CD4-positive, CD25-positive, alpha-beta regulatory T cell (primary cell): ENCODE measurements around the gene OR9Q1. TPM values are rescaled to one million over a fixed set of nuclear protein-coding genes. Genes with fewer than 3 reads are reported as not detected.

Experiments used
- ATAC-seq, 2 donors: fragments of 150-1000 bp; cut with Tn5 transposase; one replicate each; pipeline ENCODE4 v1.10.0; 2021; ENCODE audit warnings: low read depth in 2 of 2, moderate number of reproducible peaks in 2 of 2, moderate library complexity in 1 of 2
- DNase-seq, 3 donors: peaks; one replicate each; pipeline versions ENCODE4 v3.0.0 to v3.0.0-alpha.2; 2012 to 2022; ENCODE audit warnings: mixed read lengths in 1 of 3
- H3K27ac ChIP-seq: one replicate; pipeline ENCODE4 v1.7.0; 2013; ENCODE audit warnings: mild to moderate bottlenecking, low read length; ENCODE audit not compliant: insufficient read depth, poor library complexity, severe bottlenecking
- H3K27me3 ChIP-seq: one replicate; pipeline ENCODE4 v1.7.0; 2013; ENCODE audit warnings: low read length; ENCODE audit not compliant: control insufficient read depth, insufficient read depth
- H3K36me3 ChIP-seq: one replicate; pipeline ENCODE4 v1.7.0; 2013; ENCODE audit warnings: mild to moderate bottlenecking, low read length, moderate library complexity; ENCODE audit not compliant: control insufficient read depth, insufficient read depth
- H3K4me1 ChIP-seq: 2 replicates; pipeline ENCODE4 v1.7.0; 2013; ENCODE audit warnings: mild to moderate bottlenecking, low read length; ENCODE audit not compliant: insufficient read depth, control insufficient read depth, poor library complexity, severe bottlenecking
- H3K4me3 ChIP-seq: one replicate; pipeline ENCODE4 v1.7.0; 2013; ENCODE audit warnings: low read depth, mild to moderate bottlenecking, low read length, moderate library complexity
- H3K9me3 ChIP-seq, 2 experiments: 1 replicate in 1 of 2; 2 replicates in 1 of 2; pipeline ENCODE4 v1.7.0; 2013; ENCODE audit warnings: low read length in 2 of 2, mild to moderate bottlenecking in 1 of 2, moderate library complexity in 1 of 2; ENCODE audit not compliant: control insufficient read depth in 2 of 2
- H3K27ac Mint-ChIP-seq, 3 donors: one replicate each; pipeline ENCODE4 v1.8.0; 2020 to 2022; ENCODE audit warnings: mild to moderate bottlenecking in 3 of 3, mixed read lengths in 3 of 3, moderate library complexity in 2 of 3
- H3K27me3 Mint-ChIP-seq: one replicate; pipeline ENCODE4 v1.8.0; 2022; ENCODE audit warnings: mild to moderate bottlenecking, mixed read lengths
- H3K36me3 Mint-ChIP-seq: one replicate; pipeline ENCODE4 v1.8.0; 2020; ENCODE audit warnings: mixed read lengths
- H3K4me1 Mint-ChIP-seq, 4 donors: one replicate each; pipeline ENCODE4 v1.8.0; 2020 to 2022; ENCODE audit warnings: mixed read lengths in 4 of 4, mild to moderate bottlenecking in 1 of 4
- H3K4me3 Mint-ChIP-seq, 4 donors: one replicate each; pipeline ENCODE4 v1.8.0; 2020 to 2022; ENCODE audit warnings: mild to moderate bottlenecking in 4 of 4, mixed read lengths in 4 of 4, moderate library complexity in 3 of 4
- H3K9me3 Mint-ChIP-seq, 7 donors: one replicate each; pipeline ENCODE4 v1.8.0; 2020 to 2022; ENCODE audit warnings: mixed read lengths in 7 of 7, mild to moderate bottlenecking in 3 of 7, moderate library complexity in 2 of 7
- polyA plus RNA-seq, 4 donors: library from polyadenylated mRNA; unstranded; fragments of 300-500 nt; fragmentation: Illumina TruSeq; gene quantifications; one replicate each; pipeline ENCODE4 v1.2.3, GENCODE V29; 2021
- total RNA-seq: library from RNA; stranded (reverse); gene quantifications from one replicate; pipeline ENCODE4 v1.2.3, GENCODE V29; 2022

OR9Q1 gene, protein sequence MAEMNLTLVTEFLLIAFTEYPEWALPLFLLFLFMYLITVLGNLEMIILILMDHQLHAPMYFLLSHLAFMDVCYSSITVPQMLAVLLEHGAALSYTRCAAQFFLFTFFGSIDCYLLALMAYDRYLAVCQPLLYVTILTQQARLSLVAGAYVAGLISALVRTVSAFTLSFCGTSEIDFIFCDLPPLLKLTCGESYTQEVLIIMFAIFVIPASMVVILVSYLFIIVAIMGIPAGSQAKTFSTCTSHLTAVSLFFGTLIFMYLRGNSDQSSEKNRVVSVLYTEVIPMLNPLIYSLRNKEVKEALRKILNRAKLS
- total RNA-seq (not detected), polyA plus RNA-seq (not detected)

DNA sequence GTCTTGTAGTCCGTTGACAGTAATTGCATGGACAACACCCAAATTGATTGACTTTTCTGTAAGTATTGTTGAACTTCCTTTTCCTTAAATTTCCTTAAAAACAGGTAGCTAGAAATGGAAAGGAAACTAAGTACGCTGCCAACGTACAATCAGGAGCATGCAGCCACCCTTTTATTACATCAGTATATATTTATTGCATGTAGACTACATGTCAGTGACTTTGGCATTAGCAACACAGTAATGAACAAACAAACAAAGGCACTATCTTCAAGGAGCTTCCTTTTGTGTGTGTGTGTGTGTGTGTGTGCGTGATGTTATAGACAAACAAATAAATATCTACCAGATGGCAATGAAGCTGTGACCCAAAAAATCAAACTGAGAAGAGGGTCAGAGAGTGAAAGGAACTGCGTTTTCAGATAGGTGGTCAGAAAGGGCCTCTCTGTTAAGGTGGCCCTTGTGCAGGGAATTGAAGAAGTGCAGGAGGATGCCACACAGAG is at the start of gene OR9Q1:
Gene OR9Q1, plus strand, starts transcription at position 447 of the 497 bp plus-strand sequence. CDS start 155,564 bp downstream, outside the sequence.
- Mint-ChIP-seq H3K4me3 (no peak within 1 kb of the TSS), H3K27ac (no peak within 1 kb of the TSS)

DNA sequence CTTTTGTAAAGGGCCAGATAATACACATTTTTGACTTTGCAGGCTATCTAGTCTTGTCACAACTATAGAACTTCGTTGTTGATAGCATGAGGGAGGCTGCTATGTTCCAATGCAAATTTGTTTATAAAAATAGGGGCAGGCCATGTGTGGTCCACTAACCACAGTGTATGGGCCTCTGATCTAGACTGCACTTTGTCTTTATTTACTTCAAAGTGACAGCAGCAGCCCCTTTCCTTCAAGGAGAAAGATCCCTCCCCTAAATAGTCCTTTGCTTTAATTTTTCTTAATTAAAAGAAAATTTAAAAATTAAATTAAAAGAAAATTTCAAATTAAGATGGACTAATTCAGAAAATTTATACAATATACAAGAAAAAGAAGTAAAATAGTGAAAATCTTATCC is 49.5 kb upstream of the OR9Q1 start:
- no peaks in the 10 kb centered on the region for H3K4me1 ChIP-seq
- Mint-ChIP-seq H3K4me1 (no peaks in the 10 kb centered on the region), H3K9me3 (no peaks in the 10 kb centered on the region), H3K4me3 (no peak overlapping the region), H3K27me3 (peaks cover 11% of the 10 kb centered on the region), H3K36me3 (no peaks in the 10 kb centered on the region), H3K27ac (no peak overlapping the region)
- ATAC-seq, result no peak
- H3K9me3 ChIP-seq, result peaks cover 0 to 4% of the 10 kb centered on the region in 2 experiments
- H3K27me3 ChIP-seq, result peaks cover 2% of the 10 kb centered on the region
- H3K4me3 ChIP-seq, result no peak overlapping the region
- H3K36me3 ChIP-seq, result no peaks in the 10 kb centered on the region
- DNase-seq, result no peak
- no peak overlapping the region for H3K27ac ChIP-seq

More for the DNA sequence above, at the start of gene OR9Q1:
- no peaks in the 10 kb centered on the region for H3K9me3 Mint-ChIP-seq
- Histone ChIP-seq H3K4me3 (no peak within 1 kb of the TSS), H3K9me3 (no peaks in the 10 kb centered on the region), H3K4me1 (no peaks in the 10 kb centered on the region), H3K27ac (no peak within 1 kb of the TSS), H3K27me3 (no peaks in the 10 kb centered on the region), H3K36me3 (no peaks in the 10 kb centered on the region)
- no peaks in the 10 kb centered on the region for H3K4me1 Mint-ChIP-seq
- H3K27me3 Mint-ChIP-seq, result no peaks in the 10 kb centered on the region
- H3K36me3 Mint-ChIP-seq, result no peaks in the 10 kb centered on the region
- ATAC-seq (no peak), DNase-seq (no peak)

DNA sequence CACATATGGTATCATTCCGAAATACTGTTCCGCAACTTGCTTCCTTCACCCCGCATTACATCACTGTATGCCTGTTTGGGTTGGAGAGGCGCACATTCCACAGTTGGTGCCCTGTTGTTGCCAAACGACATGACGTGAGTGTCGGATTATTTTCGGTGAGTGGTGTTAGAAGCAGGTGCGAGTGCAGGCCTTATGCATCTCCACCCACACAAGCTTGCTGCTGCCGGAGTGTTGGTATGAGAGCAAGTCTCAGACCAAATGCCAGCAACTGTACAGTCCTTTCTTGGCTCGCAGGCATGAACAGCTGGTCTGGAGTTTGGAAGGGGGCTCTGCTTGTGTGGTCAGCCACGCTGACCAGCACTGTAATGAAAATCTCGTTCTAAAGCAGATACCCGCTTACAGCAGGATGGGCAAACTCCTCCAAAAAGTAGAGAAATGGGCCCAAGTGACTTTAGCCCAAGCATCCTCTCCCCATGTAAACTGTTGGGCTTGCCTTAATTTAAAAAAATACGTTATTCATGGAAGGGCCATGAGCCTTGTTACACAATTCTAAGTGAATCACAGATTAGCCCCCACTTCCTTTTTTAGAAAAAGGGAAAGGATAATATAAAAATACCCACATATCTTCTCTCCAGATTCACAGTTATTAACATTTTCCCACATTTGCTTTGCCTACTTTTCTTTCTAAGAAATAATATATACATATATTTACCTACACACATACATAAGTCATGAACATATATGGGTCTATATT is 48.7 kb upstream of the OR9Q1 start:
- H3K4me1 Mint-ChIP-seq, result no peaks in the 10 kb centered on the region
- H3K27me3 Mint-ChIP-seq, result peaks cover 12% of the 10 kb centered on the region
- Histone ChIP-seq H3K36me3 (no peaks in the 10 kb centered on the region), H3K4me1 (no peaks in the 10 kb centered on the region), H3K27ac (no peak overlapping the region), H3K9me3 (peaks cover 0 to 4% of the 10 kb centered on the region in 2 experiments), H3K4me3 (no peak overlapping the region), H3K27me3 (peaks cover 5% of the 10 kb centered on the region)
- no peaks in the 10 kb centered on the region for H3K36me3 Mint-ChIP-seq
- no peak overlapping the region for H3K4me3 Mint-ChIP-seq
- DNase-seq (no peak), ATAC-seq (no peak)
- H3K27ac Mint-ChIP-seq, result no peak overlapping the region
- no peaks in the 10 kb centered on the region for H3K9me3 Mint-ChIP-seq

DNA sequence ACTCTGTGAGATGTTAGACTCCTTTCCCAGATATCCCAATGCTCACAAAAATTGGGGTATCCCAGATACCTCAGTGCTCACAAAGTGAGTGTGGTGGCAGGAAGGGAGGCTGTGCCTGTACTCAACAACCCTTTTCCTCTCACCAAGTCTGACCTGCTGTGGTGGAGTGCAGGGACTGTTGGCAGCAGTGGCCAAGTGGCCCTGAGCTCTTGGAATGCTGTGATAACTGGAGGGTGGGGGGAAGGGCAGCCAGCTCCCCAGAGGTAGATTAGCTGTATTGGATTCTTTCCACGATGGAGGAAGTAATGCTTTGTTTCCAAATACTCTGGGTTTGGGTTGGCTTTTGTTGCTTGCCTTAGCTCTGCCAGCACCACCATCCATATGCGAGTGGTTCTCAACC is 46.0 kb upstream of the OR9Q1 start:
- no peaks in the 10 kb centered on the region for H3K36me3 ChIP-seq
- Mint-ChIP-seq H3K9me3 (peaks cover 0 to 3% (median 0%) of the 10 kb centered on the region in 7 donors), H3K4me3 (no peak overlapping the region), H3K36me3 (no peaks in the 10 kb centered on the region), H3K27ac (no peak overlapping the region), H3K4me1 (no peaks in the 10 kb centered on the region), H3K27me3 (peaks cover 8% of the 10 kb centered on the region)
- H3K27ac ChIP-seq, result no peak overlapping the region
- no peak overlapping the region for H3K4me3 ChIP-seq
- ATAC-seq (no peak), DNase-seq (no peak)
- peaks cover 0 to 4% of the 10 kb centered on the region in 2 experiments for H3K9me3 ChIP-seq
- no peaks in the 10 kb centered on the region for H3K4me1 ChIP-seq
- H3K27me3 ChIP-seq, result peaks cover 5% of the 10 kb centered on the region

DNA sequence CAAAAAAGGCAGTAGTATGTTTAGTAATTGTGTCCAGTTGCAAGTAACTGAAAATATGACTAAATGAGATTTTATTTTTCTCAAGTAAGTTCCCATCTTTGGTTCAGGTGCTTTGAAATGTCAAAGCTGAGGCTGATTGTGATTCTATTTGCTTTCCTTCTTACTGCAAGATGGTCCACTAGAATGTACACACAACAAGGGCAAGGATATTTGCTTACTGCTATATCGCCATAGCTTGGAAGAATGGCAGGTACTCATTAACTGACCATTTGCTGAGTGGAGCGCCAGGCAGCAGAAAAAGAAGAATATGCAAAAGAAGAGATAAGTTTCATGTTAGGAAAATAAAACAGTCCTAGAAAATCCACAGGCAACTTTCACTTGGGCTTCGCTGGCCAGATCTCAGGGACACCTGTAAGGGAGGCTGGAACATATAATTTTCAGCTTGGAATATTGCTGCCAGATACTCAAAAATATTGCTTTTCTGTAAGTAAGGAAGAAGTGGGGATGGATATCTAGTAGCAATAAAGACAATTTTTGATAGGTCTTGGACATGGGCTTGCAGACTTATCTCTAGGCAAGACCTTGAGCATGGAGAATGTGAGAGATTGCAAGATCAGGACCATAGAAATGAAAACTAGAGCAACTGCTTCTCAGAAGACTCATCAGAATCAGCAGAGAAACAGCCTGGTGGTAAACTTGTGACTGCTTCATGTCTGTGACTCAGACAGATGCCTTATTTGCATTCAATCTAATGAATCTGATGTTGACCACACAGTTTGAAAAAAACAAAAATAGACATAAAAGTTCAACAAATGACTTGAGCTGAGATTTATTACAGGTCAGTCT is 44.8 kb upstream of the OR9Q1 start:
- Histone ChIP-seq H3K27ac (no peak overlapping the region), H3K27me3 (peaks cover 5% of the 10 kb centered on the region), H3K4me1 (no peaks in the 10 kb centered on the region), H3K36me3 (no peaks in the 10 kb centered on the region), H3K4me3 (no peak overlapping the region), H3K9me3 (peaks cover 0 to 4% of the 10 kb centered on the region in 2 experiments)
- no peak overlapping the region for H3K27ac Mint-ChIP-seq
- H3K27me3 Mint-ChIP-seq, result peaks cover 8% of the 10 kb centered on the region
- no peak overlapping the region for H3K4me3 Mint-ChIP-seq
- no peaks in the 10 kb centered on the region for H3K4me1 Mint-ChIP-seq
- ATAC-seq (no peak), DNase-seq (no peak)
- H3K9me3 Mint-ChIP-seq, result peaks cover 0 to 3% (median 0%) of the 10 kb centered on the region in 7 donors
- no peaks in the 10 kb centered on the region for H3K36me3 Mint-ChIP-seq

DNA sequence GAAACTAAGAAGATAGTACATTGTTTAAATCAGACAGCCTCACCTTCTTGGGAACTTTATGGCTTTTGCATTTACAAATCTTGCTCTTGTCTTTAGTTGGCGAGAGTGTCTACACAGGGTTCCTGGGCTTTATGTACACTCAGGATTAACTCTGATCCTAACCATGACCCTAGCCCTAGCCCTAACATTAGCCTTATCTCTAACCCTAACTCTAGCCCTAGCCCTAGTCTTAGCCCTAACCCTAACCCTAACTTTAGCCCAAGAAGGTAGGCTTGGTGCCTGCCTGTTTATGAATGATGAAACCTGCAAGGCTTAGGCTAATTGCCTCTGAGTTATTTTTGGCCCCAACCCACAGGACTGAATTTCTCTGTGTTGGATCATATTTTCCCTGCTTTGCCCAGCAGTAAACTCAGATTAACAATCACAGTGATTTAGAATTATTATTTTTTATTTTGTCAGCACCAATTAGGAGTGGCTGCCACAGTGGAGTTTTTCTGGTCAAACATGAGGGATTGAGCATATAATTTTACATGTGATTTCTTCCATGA is 44.1 kb upstream of the OR9Q1 start:
- Histone ChIP-seq H3K27me3 (peaks cover 5% of the 10 kb centered on the region), H3K9me3 (peaks cover 0 to 4% of the 10 kb centered on the region in 2 experiments), H3K36me3 (no peaks in the 10 kb centered on the region), H3K4me1 (no peaks in the 10 kb centered on the region), H3K27ac (no peak overlapping the region), H3K4me3 (no peak overlapping the region)
- DNase-seq (no peak), ATAC-seq (no peak)
- H3K4me1 Mint-ChIP-seq, result no peaks in the 10 kb centered on the region
- H3K9me3 Mint-ChIP-seq, result peaks cover 0 to 3% (median 0%) of the 10 kb centered on the region in 7 donors
- peaks cover 8% of the 10 kb centered on the region for H3K27me3 Mint-ChIP-seq
- no peak overlapping the region for H3K4me3 Mint-ChIP-seq
- H3K36me3 Mint-ChIP-seq, result no peaks in the 10 kb centered on the region
- H3K27ac Mint-ChIP-seq, result no peak overlapping the region

DNA sequence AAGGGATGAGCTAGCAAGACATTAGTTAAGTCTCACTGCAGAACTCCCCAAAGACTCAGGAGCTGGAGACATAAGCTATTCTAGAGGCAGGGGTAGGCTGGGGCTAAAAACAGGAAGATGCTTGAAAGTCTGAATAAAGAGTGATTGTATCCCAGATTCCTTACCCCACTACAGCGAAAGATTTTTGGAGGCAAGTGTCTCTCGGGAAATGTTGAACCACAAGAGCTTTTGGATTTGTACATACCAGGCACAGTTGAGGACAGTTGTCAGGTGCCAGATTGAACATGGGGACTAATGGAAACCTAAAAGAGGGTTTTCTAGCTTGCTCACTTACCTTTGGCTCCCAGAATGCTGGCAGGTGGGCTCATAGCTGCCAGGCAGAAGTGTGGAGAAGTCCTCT is 43.5 kb upstream of the OR9Q1 start:
- Histone ChIP-seq H3K27me3 (peaks cover 5% of the 10 kb centered on the region), H3K4me1 (no peaks in the 10 kb centered on the region), H3K27ac (no peak overlapping the region), H3K36me3 (no peaks in the 10 kb centered on the region), H3K4me3 (no peak overlapping the region), H3K9me3 (peaks cover 0 to 4% of the 10 kb centered on the region in 2 experiments)
- Mint-ChIP-seq H3K4me1 (no peaks in the 10 kb centered on the region), H3K36me3 (no peaks in the 10 kb centered on the region), H3K27ac (no peak overlapping the region), H3K9me3 (peaks cover 0 to 3% (median 0%) of the 10 kb centered on the region in 7 donors), H3K4me3 (no peak overlapping the region), H3K27me3 (peaks cover 8% of the 10 kb centered on the region)
- ATAC-seq (no peak), DNase-seq (no peak)
